ENCODE measurements around the gene ACTC1. TPM values are rescaled to one million over a fixed set of nuclear protein-coding genes. Genes with fewer than 3 reads are reported as not detected.

The ACTC1 gene
- total and polyA plus RNA-seq, 10 of the 15 experiments (the other 5 are each of a cell fraction or from before 2014, with no cell fraction given) = 1.6 TPM; not detected in 9

DNA sequence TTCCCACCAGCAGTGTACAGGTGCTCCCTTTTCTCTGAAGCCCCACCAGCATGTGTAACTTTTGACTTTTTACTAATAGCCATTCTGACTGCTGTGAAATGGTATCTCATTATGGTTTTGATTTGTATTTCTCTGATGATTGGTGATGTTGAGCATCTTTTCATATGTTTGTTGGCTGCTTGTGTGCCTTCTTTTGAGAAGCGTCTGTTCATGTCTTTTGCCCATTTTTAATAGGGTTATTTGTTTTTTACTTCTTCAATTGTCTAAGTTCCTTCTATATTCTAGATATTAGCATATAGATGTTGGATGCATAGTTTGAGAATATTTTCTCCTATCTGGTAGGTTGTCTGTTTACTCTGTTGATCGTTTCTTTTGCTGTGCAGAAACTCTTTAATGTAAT, 14.6 kb downstream of the ACTC1 start:
- intact Hi-C loops (cut with micrococcal nuclease; ENCODE audit: unreplicated experiment) (no loop called here), in situ Hi-C loops (cut with MboI) (no loop called here)
- no peaks in the 10 kb centered on the region for H3K36me3 ChIP-seq (ENCODE audit: control insufficient read depth in 2 of 2, insufficient read depth in 2 of 2, low read length in 1 of 2)
- FAIRE-seq (no peak), ATAC-seq (no peak), DNase-seq (ENCODE audit: low read depth, low spot score) (no peak)
- no peaks in the 10 kb centered on the region; a peak in 1 of 4 replicates for H3K27me3 ChIP-seq (replicated peaks in 1 of 2; ENCODE audit: control insufficient read depth in 2 of 2, insufficient read depth in 2 of 2, low read length in 1 of 2)
- 44% methylated on average over 2 of the region's 2 CpGs for WGBS (ENCODE audit: insufficient coverage, insufficient replicate concordance, low lambda C conversion rate, missing lambda C conversion rate)
- H3K27ac ChIP-seq (ENCODE audit: control insufficient read depth, insufficient read depth) = no peak overlapping the region
- RAD21 ChIA-PET (ENCODE audit: unreplicated experiment) = no interaction called here
- H3K4me1 ChIP-seq (ENCODE audit: control insufficient read depth, insufficient read depth, low read length) = no peaks in the 10 kb centered on the region
- SMC1A ChIA-PET (ENCODE audit: uncharacterized antibody, unreplicated experiment) = no interaction called here
- H2AFZ ChIP-seq (ENCODE audit: control insufficient read depth, low read depth, low read length) = no peak overlapping the region
- CTCF ChIA-PET = no interaction called here
- no peaks in the 10 kb centered on the region for H4K20me1 ChIP-seq (ENCODE audit: control insufficient read depth, insufficient read depth)
- H3K4me2 ChIP-seq (ENCODE audit: control insufficient read depth, insufficient read depth) = no peak overlapping the region
- no TSS peak for BruUV-seq (replicated peaks)
- H3K79me2 ChIP-seq (ENCODE audit: control insufficient read depth, insufficient read depth, low read length) = no peaks in the 10 kb centered on the region
- POLR2A ChIA-PET = no interaction called here
- no peak overlapping the region for H3K9ac ChIP-seq (ENCODE audit: control insufficient read depth, insufficient read depth, low read length)
- H3K9me3 ChIP-seq (replicated peaks; ENCODE audit: control insufficient read depth, insufficient read depth, low read length) = no peaks in the 10 kb centered on the region
- H3K4me3 ChIP-seq = no peak overlapping the region
- no peak for TF ChIP-seq RELA (IDR thresholded peaks at IDR 0.05; ENCODE audit: borderline replicate concordance, partially characterized antibody)
- TF ChIP-seq ATF3 (IDR thresholded peaks at IDR 0.05; ENCODE audit: borderline replicate concordance, extremely low read depth, low read depth, low read length) = no peak
- no peak for TF ChIP-seq NR2C2 (IDR thresholded peaks at IDR 0.05; ENCODE audit: borderline replicate concordance, control insufficient read depth, insufficient read length, low read depth)
- TF ChIP-seq HSF1 (IDR thresholded peaks at IDR 0.05; ENCODE audit: low read depth, low read length) = no peak
- no peak for TF ChIP-seq ZBTB4 (CRISPR knock-in tag; IDR thresholded peaks at IDR 0.05)
- no peak for TF ChIP-seq JUND (IDR thresholded peaks at IDR 0.05; ENCODE audit: low read depth, low read length)
- no peak for TF ChIP-seq TCF3 (IDR thresholded peaks at IDR 0.05; ENCODE audit: borderline replicate concordance, insufficient read depth, low read depth, low read length)
- TF ChIP-seq, protein P1, sequence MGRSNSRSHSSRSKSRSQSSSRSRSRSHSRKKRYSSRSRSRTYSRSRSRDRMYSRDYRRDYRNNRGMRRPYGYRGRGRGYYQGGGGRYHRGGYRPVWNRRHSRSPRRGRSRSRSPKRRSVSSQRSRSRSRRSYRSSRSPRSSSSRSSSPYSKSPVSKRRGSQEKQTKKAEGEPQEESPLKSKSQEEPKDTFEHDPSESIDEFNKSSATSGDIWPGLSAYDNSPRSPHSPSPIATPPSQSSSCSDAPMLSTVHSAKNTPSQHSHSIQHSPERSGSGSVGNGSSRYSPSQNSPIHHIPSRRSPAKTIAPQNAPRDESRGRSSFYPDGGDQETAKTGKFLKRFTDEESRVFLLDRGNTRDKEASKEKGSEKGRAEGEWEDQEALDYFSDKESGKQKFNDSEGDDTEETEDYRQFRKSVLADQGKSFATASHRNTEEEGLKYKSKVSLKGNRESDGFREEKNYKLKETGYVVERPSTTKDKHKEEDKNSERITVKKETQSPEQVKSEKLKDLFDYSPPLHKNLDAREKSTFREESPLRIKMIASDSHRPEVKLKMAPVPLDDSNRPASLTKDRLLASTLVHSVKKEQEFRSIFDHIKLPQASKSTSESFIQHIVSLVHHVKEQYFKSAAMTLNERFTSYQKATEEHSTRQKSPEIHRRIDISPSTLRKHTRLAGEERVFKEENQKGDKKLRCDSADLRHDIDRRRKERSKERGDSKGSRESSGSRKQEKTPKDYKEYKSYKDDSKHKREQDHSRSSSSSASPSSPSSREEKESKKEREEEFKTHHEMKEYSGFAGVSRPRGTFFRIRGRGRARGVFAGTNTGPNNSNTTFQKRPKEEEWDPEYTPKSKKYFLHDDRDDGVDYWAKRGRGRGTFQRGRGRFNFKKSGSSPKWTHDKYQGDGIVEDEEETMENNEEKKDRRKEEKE (IDR thresholded peaks at IDR 0.05) = no peak
- TF ChIP-seq ZNF207 (IDR thresholded peaks at IDR 0.05; ENCODE audit: borderline replicate concordance) = no peak
- no peak for TF ChIP-seq MXI1 (IDR thresholded peaks at IDR 0.05; ENCODE audit: low read depth, low read length)
- TF ChIP-seq CTCF (IDR thresholded peaks at IDR 0.05 in 2 of 3, conservative IDR thresholded peaks at IDR 0.05 in 1 of 3; ENCODE audit: control insufficient read depth in 2 of 3, extremely low read depth in 1 of 3, insufficient read depth in 1 of 3, low read depth in 3 of 3, low read length in 3 of 3) = no peak
- TF ChIP-seq SIX5 (IDR thresholded peaks at IDR 0.05; ENCODE audit: low read depth, low read length, severe bottlenecking) = no peak
- TF ChIP-seq FOXM1 (IDR thresholded peaks at IDR 0.05; ENCODE audit: low read depth, low read length) = no peak

Data from GM12878 (cell line).